Endothelial cell (in vitro differentiated cells): Measurements from ENCODE around the gene MSX1. TPM values are rescaled to one million over a fixed set of nuclear protein-coding genes. Genes with fewer than 3 reads are reported as not detected.

ENCODE experiments used
- DNase-seq: peaks from one replicate; pipeline ENCODE4 v3.0.0; 2021; ENCODE audit warnings: low spot score
- H3K27ac Mint-ChIP-seq: one replicate; pipeline ENCODE4 v1.8.0; 2021; ENCODE audit warnings: mixed read lengths, inconsistent platforms; ENCODE audit not compliant: unreplicated experiment
- H3K27me3 Mint-ChIP-seq: one replicate; pipeline ENCODE4 v1.8.0; 2021; ENCODE audit warnings: mild to moderate bottlenecking, moderate library complexity, mixed read lengths, inconsistent platforms; ENCODE audit not compliant: unreplicated experiment
- H3K36me3 Mint-ChIP-seq: one replicate; pipeline ENCODE4 v1.8.0; 2021; ENCODE audit warnings: mild to moderate bottlenecking, low read depth, mixed read lengths, inconsistent platforms; ENCODE audit not compliant: unreplicated experiment
- H3K4me1 Mint-ChIP-seq: one replicate; pipeline ENCODE4 v1.8.0; 2021; ENCODE audit warnings: mild to moderate bottlenecking, mixed read lengths, inconsistent platforms; ENCODE audit not compliant: unreplicated experiment
- H3K4me3 Mint-ChIP-seq: one replicate; pipeline ENCODE4 v1.8.0; 2021; ENCODE audit warnings: mild to moderate bottlenecking, mixed read lengths, inconsistent platforms; ENCODE audit not compliant: unreplicated experiment
- H3K9me3 Mint-ChIP-seq: one replicate; pipeline ENCODE4 v1.8.0; 2021; ENCODE audit warnings: mixed read lengths, inconsistent platforms; ENCODE audit not compliant: unreplicated experiment
- CTCF ChIP-seq: fragments of 200-600 bp; sonication (generic); IDR thresholded peaks from one replicate; pipeline ENCODE4 v1.5.0; 2021; ENCODE audit warnings: antibody characterized with exemption; ENCODE audit not compliant: unreplicated experiment
- long read RNA-seq: library from polyadenylated mRNA; unstranded; transcript quantifications from one replicate; pipeline ENCODE4 v2.0.0, GENCODE V29; 2020; ENCODE audit not compliant: unreplicated experiment
- total RNA-seq: library from RNA; stranded (reverse); fragmentation: NEBNext Ultra II Directional; extraction: Animal tissue kit (Norgen Biotek cat#: 25700); gene quantifications from one replicate; pipeline ENCODE4 v1.2.1, GENCODE V29; 2021; ENCODE audit not compliant: unreplicated experiment

Gene MSX1
- total RNA-seq, result 17.4 TPM
- long read RNA-seq, partial matches to known transcripts, result 0 of 2 reads
- long read RNA-seq, other reads (novel, unspliced or antisense), result 1 of 2 reads

GRCh38 chr4:4859325-4859798, at the start of gene MSX1:
MSX1 (plus strand) TSS chr4:4859665; CDS start chr4:4859900, 235 bp downstream.
- Mint-ChIP-seq H3K36me3 (peaks cover 26% of the 10 kb centered on the region), H3K27me3 (peaks cover 38% of the 10 kb centered on the region), H3K9me3 (no peaks in the 10 kb centered on the region), H3K4me3 (peak within 1 kb of the TSS; percentile 98), H3K4me1 (peaks cover 52% of the 10 kb centered on the region), H3K27ac (peak within 1 kb of the TSS; percentile 78)
- DNase-seq, result peak; percentile 92
- TF ChIP-seq CTCF, result no peak

DNA sequence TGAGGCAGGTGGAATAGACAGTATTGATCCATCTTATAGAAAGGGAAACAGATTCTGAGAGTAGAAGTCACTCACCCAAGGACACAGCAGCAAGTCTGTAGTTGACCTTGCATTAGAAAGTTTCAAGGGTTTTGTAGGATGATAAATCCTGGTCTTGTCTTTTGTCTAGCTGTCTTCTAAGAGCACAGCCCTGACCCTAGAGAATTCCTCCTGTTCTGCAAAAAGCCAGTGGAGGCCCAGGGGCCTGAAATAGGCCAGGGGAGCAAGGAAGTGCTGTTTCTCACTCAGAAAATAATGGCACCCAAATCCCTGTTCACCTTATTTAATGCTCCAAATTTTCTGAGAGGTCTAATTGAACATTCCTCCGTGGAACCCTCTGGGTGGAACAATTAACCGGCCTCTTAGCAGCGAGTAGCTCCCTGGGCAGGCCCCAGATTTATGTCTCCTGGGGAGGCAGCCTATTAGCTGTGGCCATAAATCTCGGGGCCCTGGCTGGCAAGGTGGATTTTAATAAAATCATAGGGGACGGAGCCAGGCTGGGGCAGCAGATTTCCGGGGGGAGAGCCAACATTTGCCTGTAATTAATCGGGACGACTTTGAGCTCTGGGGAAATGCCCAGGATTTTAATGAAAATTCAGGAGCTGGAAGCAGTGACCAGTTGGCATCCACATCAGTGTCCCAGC, 49.2 kb upstream of the MSX1 start:
- H3K27me3 Mint-ChIP-seq, result peaks cover 11% of the 10 kb centered on the region
- no peak overlapping the region for H3K27ac Mint-ChIP-seq

GRCh38 chr4:4810778-4811177, 48.7 kb upstream of the MSX1 start:
- Mint-ChIP-seq H3K27ac (no peak overlapping the region), H3K9me3 (no peaks in the 10 kb centered on the region), H3K36me3 (no peaks in the 10 kb centered on the region), H3K4me1 (peaks cover 14% of the 10 kb centered on the region), H3K27me3 (peaks cover 11% of the 10 kb centered on the region), H3K4me3 (no peak overlapping the region)
- TF ChIP-seq CTCF, result no peak
- no peak for DNase-seq

More for the DNA sequence above, 49.2 kb upstream of the MSX1 start:
- no peaks in the 10 kb centered on the region for H3K9me3 Mint-ChIP-seq
- peaks cover 14% of the 10 kb centered on the region for H3K4me1 Mint-ChIP-seq
- no peak for TF ChIP-seq CTCF
- H3K36me3 Mint-ChIP-seq, result peaks cover 4% of the 10 kb centered on the region
- DNase-seq, result no peak
- no peak overlapping the region for H3K4me3 Mint-ChIP-seq

GRCh38 chr4:4812145-4812794, 47.2 kb upstream of the MSX1 start:
- no peak overlapping the region for H3K4me3 Mint-ChIP-seq
- H3K27me3 Mint-ChIP-seq, result peaks cover 7% of the 10 kb centered on the region
- no peak for DNase-seq
- peaks cover 14% of the 10 kb centered on the region for H3K4me1 Mint-ChIP-seq
- no peak overlapping the region for H3K27ac Mint-ChIP-seq
- TF ChIP-seq CTCF, result no peak
- H3K36me3 Mint-ChIP-seq, result no peaks in the 10 kb centered on the region
- no peaks in the 10 kb centered on the region for H3K9me3 Mint-ChIP-seq
